ENCODE data around the gene CAMTA2.

GRCh38 chr17:4980644-4981216 is 6.7 kb downstream of the CAMTA2 start:
- peak; percentile 68 to 75 (median 73) for TF ChIP-seq CTCF (IDR thresholded peaks at IDR 0.05)
- TF ChIP-seq EP300 (IDR thresholded peaks at IDR 0.05): no peak

Measured in tibial nerve (tissue), 4 donors.